ENCODE data around the gene NELL1.

- TF ChIP-seq CTCF (IDR thresholded peaks at IDR 0.05) = no peak
- TF ChIP-seq EZH2 (IDR thresholded peaks at IDR 0.05) = no peak
Observed at GRCh38 chr11:21262992-21263391, 593.6 kb downstream of the NELL1 start.

Measured in neural progenitor cell (in vitro differentiated cells).